K562 (cell line): Measurements from ENCODE around the gene TRMT112. TPM values are rescaled to one million over a fixed set of nuclear protein-coding genes. Genes with fewer than 3 reads are reported as not detected.

ENCODE experiments used
- CEBPZ ChIP-seq: fragments of 150-350 bp; IDR thresholded peaks from 2 replicates; pipeline ENCODE4 v1.6.1; 2014; ENCODE audit warnings: low read depth, mild to moderate bottlenecking, low read length, borderline replicate concordance
- CTBP1 ChIP-seq: fragments of 450-650 bp; IDR thresholded peaks from 2 replicates; pipeline ENCODE4 v1.6.1; 2016; ENCODE audit warnings: borderline replicate concordance
- DNMT1 ChIP-seq: fragments of 450-650 bp; IDR thresholded peaks from 2 replicates; pipeline ENCODE4 v1.6.1; 2016; ENCODE audit warnings: antibody characterized with exemption, mild to moderate bottlenecking
- DPF2 ChIP-seq: fragments of 450-650 bp; IDR thresholded peaks from 2 replicates; pipeline ENCODE4 v1.6.1; 2016
- GABPB1 ChIP-seq: sonication (generic); formaldehyde crosslinking; IDR thresholded peaks from 2 replicates; pipeline ENCODE4 v1.8.0; 2022; ENCODE audit warnings: mild to moderate bottlenecking, missing genetic modification reagents
- GATAD2A ChIP-seq: fragments of 450-650 bp; IDR thresholded peaks from 2 replicates; pipeline ENCODE4 v1.6.1; 2017
- GTF3C2 ChIP-seq: IDR thresholded peaks from 3 replicates; pipeline ENCODE4 v1.6.1; 2011; ENCODE audit warnings: borderline replicate concordance, mild to moderate bottlenecking, moderate library complexity; ENCODE audit not compliant: insufficient read length; ENCODE audit errors: extremely low read depth
- MCM7 ChIP-seq, 2 experiments: fragments of 450-650 bp; IDR thresholded peaks; 2 replicates each; pipeline ENCODE4 v1.6.1; 2016 to 2018
- NR1H2 ChIP-seq: sonication (generic); formaldehyde crosslinking; IDR thresholded peaks from 2 replicates; pipeline ENCODE4 v1.4.0; 2020; ENCODE audit warnings: mild to moderate bottlenecking, missing genetic modification reagents
- NR2C1 ChIP-seq, 2 experiments: fragments of 450-650 bp; IDR thresholded peaks; 2 replicates each; pipeline ENCODE4 v1.6.1; 2017; ENCODE audit warnings: mild to moderate bottlenecking in 2 of 2, antibody characterized with exemption in 1 of 2, inconsistent platforms in 1 of 2, missing compliant biosample characterization in 1 of 2, missing genetic modification characterization in 1 of 2
- RAD21 ChIP-seq, 2 experiments: fragments of 250-450 bp in 1 of 2; fragments of 450-650 bp in 1 of 2; sonication (Bioruptor Pico) in 1 of 2; formaldehyde crosslinking in 1 of 2; IDR thresholded peaks in 1 of 2; conservative IDR thresholded peaks in 1 of 2; 2 replicates each; pipeline versions ENCODE4 v1.4.0 to v1.8.0; 2020 to 2022; ENCODE audit warnings: mild to moderate bottlenecking in 2 of 2, moderate library complexity in 1 of 2
- RBFOX2 ChIP-seq: fragments of 200-400 bp; formaldehyde crosslinking; IDR thresholded peaks from 2 replicates; pipeline ENCODE4 v1.6.1; 2017; ENCODE audit warnings: low read depth, mild to moderate bottlenecking, low read length, moderate library complexity
- RFX5 ChIP-seq: IDR thresholded peaks from 2 replicates; pipeline ENCODE4 v1.6.1; 2011; ENCODE audit warnings: low read depth, mild to moderate bottlenecking, improper control_type of control experiment, low read length
- SOX6 ChIP-seq: fragments of 450-650 bp; IDR thresholded peaks from 2 replicates; pipeline ENCODE4 v1.6.1; 2014; ENCODE audit warnings: mild to moderate bottlenecking
- TARDBP ChIP-seq: fragments of 450-650 bp; IDR thresholded peaks from 2 replicates; pipeline ENCODE4 v1.6.1; 2016
- TEAD4 ChIP-seq, 2 experiments: sonication (generic) in 1 of 2; formaldehyde crosslinking in 1 of 2; IDR thresholded peaks; 2 replicates each; pipeline versions ENCODE4 v1.6.1 to v1.8.0; 2012 to 2022; ENCODE audit warnings: borderline replicate concordance in 1 of 2, inconsistent platforms in 1 of 2, low read length in 1 of 2, mild to moderate bottlenecking in 1 of 2, missing genetic modification reagents in 1 of 2
- ZNF274 ChIP-seq: IDR thresholded peaks from 2 replicates; pipeline ENCODE4 v1.6.1; 2011; ENCODE audit warnings: low read depth, mild to moderate bottlenecking, low read length, moderate library complexity, borderline replicate concordance
- polyA plus RNA-seq, 8 experiments: library from polyadenylated mRNA; depleted of rRNA in 4 of 8; stranded (reverse) in 5 of 8; unstranded in 3 of 8; fragments of >200 nt; fragmentation: Nextera tagmentation in 2 of 8; fragmentation: Illumina TruSeq in 1 of 8; extraction: Ambion mirVana in 2 of 8; extraction: Trizol in 1 of 8; gene quantifications; 2 replicates each; pipeline versions ENCODE4 v1.2.1 to v1.2.3, GENCODE V29; 2011 to 2014; ENCODE audit warnings: inconsistent platforms in 1 of 8, missing spikeins in 1 of 8
- total RNA-seq, 7 experiments: library from RNA; depleted of rRNA in 6 of 7; stranded (reverse); fragments of >200 nt in 6 of 7; fragmentation: Illumina TruSeq in 2 of 7; extraction: Trizol in 2 of 7; gene quantifications; 2 replicates each; pipeline versions ENCODE4 v1.2.1 to v1.2.3, GENCODE V29; 2011 to 2021; ENCODE audit warnings: low replicate concordance in 1 of 7
- TF ChIP-seq, protein P1 (sequence below): fragments of 250-450 bp; sonication (Bioruptor Pico); IDR thresholded peaks from 2 replicates; pipeline ENCODE4 v1.9.0; 2021; ENCODE audit warnings: mild to moderate bottlenecking, inconsistent platforms

TRMT112 gene
- total and polyA plus RNA-seq, 9 of the 15 experiments (the other 6 are each of a cell fraction or from before 2014, with no cell fraction given) = 162 to 444 (median 300) TPM

DNA sequence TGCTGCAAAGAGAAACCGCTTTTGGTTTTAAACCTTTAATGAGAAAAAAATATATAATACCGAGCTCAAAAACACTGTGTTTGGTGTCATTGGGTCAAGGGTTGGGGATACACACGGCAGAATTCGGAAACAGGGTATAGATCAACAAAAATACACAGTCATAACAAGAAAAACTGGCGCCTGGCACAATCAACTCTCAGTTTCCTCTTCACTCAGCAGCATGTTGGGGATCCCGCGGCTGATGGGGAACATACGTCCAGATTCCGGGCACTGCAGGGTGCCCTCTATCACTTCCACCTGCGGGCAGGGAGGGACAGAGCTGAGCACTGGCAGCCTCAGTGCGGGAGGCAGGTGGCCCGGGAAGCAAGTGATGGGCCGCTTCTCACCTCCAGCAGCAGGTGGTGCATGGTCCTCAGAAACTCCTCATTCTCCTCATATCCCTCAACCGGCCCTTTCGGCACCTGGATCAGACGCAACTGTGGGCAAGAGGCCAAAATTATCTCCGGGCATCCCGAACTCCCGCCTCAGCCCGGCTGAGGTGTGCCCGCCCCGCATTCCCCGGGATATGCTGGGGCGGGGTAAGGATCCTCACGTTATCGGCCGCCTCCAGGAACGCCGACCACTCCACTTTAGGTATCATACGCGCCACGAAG, 561 bp downstream of the TRMT112 start (continued):
- TF ChIP-seq RAD21 (CRISPR knock-in tag; conservative IDR thresholded peaks at IDR 0.05 in 1 of 2, IDR thresholded peaks at IDR 0.05 in 1 of 2) = peak in 1 of 2 experiments; percentile 39; a peak in 2 of 4 replicates
- peak; percentile 95; the same call in 1 of the 2 replicates for TF ChIP-seq DNMT1
- 0 out of 2 replicates have a peak, but pooled peaks have one; percentile 41 for TF ChIP-seq GATAD2A
- no peak for TF ChIP-seq DPF2
- TF ChIP-seq RFX5 = no peak
- no peak for TF ChIP-seq ZNF274
- TF ChIP-seq TEAD4 (IDR thresholded peaks at IDR 0.05; ENCODE audit: low read length) = peak; percentile 29; the same call in 1 of the 2 replicates
- no peak for TF ChIP-seq TEAD4 (CRISPR knock-in tag; IDR thresholded peaks at IDR 0.05; ENCODE audit: borderline replicate concordance)
- TF ChIP-seq SOX6 = no peak
- no peak for TF ChIP-seq GTF3C2
- TF ChIP-seq RBFOX2 = no peak
- TF ChIP-seq, protein P1, sequence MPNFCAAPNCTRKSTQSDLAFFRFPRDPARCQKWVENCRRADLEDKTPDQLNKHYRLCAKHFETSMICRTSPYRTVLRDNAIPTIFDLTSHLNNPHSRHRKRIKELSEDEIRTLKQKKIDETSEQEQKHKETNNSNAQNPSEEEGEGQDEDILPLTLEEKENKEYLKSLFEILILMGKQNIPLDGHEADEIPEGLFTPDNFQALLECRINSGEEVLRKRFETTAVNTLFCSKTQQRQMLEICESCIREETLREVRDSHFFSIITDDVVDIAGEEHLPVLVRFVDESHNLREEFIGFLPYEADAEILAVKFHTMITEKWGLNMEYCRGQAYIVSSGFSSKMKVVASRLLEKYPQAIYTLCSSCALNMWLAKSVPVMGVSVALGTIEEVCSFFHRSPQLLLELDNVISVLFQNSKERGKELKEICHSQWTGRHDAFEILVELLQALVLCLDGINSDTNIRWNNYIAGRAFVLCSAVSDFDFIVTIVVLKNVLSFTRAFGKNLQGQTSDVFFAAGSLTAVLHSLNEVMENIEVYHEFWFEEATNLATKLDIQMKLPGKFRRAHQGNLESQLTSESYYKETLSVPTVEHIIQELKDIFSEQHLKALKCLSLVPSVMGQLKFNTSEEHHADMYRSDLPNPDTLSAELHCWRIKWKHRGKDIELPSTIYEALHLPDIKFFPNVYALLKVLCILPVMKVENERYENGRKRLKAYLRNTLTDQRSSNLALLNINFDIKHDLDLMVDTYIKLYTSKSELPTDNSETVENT (CRISPR knock-in tag) = no peak; the same call in 1 of the 2 replicates
- no peak for TF ChIP-seq MCM7 (IDR thresholded peaks at IDR 0.05)
- peak; percentile 84; the same call in 1 of the 2 replicates for TF ChIP-seq CTBP1
- no peak for TF ChIP-seq CEBPZ
- TF ChIP-seq NR1H2 (CRISPR knock-in tag) = no peak
- TF ChIP-seq TARDBP = 0 out of 2 replicates have a peak, but pooled peaks have one; percentile 46
- TF ChIP-seq GABPB1 = no peak
- no peak for TF ChIP-seq NR2C1 (IDR thresholded peaks at IDR 0.05)
- no peak for TF ChIP-seq NR2C1 (tag; IDR thresholded peaks at IDR 0.05)
